Measurements from ENCODE around the gene SFSWAP. TPM values are rescaled to one million over a fixed set of nuclear protein-coding genes. Genes with fewer than 3 reads are reported as not detected.
"Not testable (repeated sequence)": the region's sequence is repeated elsewhere in the genome, so short reads cannot be mapped to it uniquely, and the experiment has no call there.

SFSWAP gene
- total RNA-seq, 1 donor from 2014 or later: 46.9 TPM

GRCh38 chr12:131675126-131676080 is 35.5 kb upstream of the SFSWAP start:
- ATAC-seq (no peak), DNase-seq (no peak)
- Histone ChIP-seq H3K27me3 (ENCODE audit: low read depth) (peaks cover 6% of the 10 kb centered on the region), H3K9me3 (no peaks in the 10 kb centered on the region), H3K4me1 (no peaks in the 10 kb centered on the region), H3K36me3 (no peaks in the 10 kb centered on the region), H3K27ac (no peak overlapping the region), H3K4me3 (no peak overlapping the region)
- intact Hi-C loops (cut with DNase I): no loop called here
- no peak for TF ChIP-seq CTCF (IDR thresholded peaks at IDR 0.05)

GRCh38 chr12:131676544-131676943 is 34.3 kb upstream of the SFSWAP start:
- no peak for DNase-seq
- no peak overlapping the region for H3K27ac ChIP-seq
- ATAC-seq: no peak
- no peaks in the 10 kb centered on the region for H3K36me3 ChIP-seq
- peaks cover 5% of the 10 kb centered on the region for H3K27me3 ChIP-seq (ENCODE audit: low read depth)
- intact Hi-C loops (cut with DNase I): no loop called here
- H3K4me1 ChIP-seq: no peaks in the 10 kb centered on the region
- no peak for TF ChIP-seq CTCF (IDR thresholded peaks at IDR 0.05)
- no peaks in the 10 kb centered on the region for H3K9me3 ChIP-seq
- no peak overlapping the region for H3K4me3 ChIP-seq

DNA sequence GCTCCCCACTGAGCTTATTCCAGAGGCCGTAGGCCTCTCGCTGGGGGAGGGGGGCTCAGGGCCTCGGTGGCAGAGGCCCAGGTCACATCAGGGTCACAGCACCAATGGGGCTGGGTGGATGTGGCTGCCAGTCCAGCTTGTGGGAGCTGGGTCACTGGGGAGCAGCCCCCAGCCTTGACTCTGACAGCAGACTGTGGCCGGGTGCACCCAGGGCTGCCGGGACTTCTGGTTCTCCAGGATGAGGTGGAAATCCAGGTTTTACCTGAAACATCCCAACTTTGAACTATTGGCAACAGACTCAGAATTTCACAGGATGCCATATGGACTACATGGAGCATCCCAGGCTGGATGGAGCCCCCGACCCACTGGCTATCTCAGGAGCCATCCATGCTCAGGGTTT is 33.8 kb upstream of the SFSWAP start:
- DNase-seq; H3K27ac ChIP-seq; H3K27me3 ChIP-seq (ENCODE audit: low read depth); intact Hi-C loops (cut with DNase I); H3K4me3 ChIP-seq; H3K36me3 ChIP-seq; H3K9me3 ChIP-seq; ATAC-seq; H3K4me1 ChIP-seq: not testable (repeated sequence)

- no peak for DNase-seq
Observed at GRCh38 chr12:131677699-131678098, 33.2 kb upstream of the SFSWAP start.

DNA sequence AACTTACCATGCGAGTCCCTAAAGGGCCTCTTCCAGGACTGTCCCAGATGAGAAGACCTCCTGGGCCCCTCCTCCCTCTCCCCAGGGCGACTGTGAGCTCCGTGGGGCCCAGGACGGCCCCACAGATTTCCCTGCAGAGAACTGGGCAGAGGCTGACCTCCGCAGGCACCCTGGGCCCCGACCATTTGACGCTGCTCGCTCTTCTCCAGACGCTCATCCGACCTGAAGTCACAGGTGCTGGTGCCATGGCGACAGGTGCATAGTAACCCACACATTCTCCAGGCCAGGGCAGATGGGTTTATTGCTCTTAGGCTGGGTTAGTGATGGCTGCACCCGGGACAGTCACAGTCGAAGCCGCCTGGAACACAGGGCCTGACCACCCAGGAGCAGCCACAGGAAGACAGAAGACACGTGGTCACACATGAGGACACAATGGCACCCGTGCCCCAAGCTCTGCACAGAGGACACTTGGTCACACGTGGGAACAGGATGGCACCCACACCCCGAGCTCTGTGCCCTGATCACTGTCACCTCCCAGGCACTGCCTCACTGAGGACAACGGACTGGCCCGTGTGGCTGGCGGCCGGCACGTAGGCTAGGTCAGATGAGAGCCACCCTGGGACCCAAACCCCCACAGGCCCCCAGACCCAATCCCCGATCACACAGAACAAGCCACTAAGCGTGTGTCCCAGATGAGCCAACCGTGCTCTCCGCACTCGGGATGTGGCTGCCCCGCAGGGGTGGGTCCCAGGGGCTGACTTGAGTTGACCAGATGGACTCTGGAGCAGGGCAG is 32.3 kb upstream of the SFSWAP start:
- H3K27me3 ChIP-seq (ENCODE audit: low read depth); intact Hi-C loops (cut with DNase I); H3K4me3 ChIP-seq; ATAC-seq; H3K27ac ChIP-seq; H3K9me3 ChIP-seq; H3K4me1 ChIP-seq; DNase-seq; H3K36me3 ChIP-seq: not testable (repeated sequence)

More at GRCh38 chr12:131677699-131678098, 33.2 kb upstream of the SFSWAP start:
- Histone ChIP-seq H3K4me1 (no peaks in the 10 kb centered on the region), H3K36me3 (no peaks in the 10 kb centered on the region), H3K4me3 (no peak overlapping the region), H3K27ac (no peak overlapping the region), H3K27me3 (ENCODE audit: low read depth) (peaks cover 5% of the 10 kb centered on the region), H3K9me3 (no peaks in the 10 kb centered on the region)
- no peak for ATAC-seq
- no peak for TF ChIP-seq CTCF (IDR thresholded peaks at IDR 0.05)
- intact Hi-C loops (cut with DNase I): no loop called here

DNA sequence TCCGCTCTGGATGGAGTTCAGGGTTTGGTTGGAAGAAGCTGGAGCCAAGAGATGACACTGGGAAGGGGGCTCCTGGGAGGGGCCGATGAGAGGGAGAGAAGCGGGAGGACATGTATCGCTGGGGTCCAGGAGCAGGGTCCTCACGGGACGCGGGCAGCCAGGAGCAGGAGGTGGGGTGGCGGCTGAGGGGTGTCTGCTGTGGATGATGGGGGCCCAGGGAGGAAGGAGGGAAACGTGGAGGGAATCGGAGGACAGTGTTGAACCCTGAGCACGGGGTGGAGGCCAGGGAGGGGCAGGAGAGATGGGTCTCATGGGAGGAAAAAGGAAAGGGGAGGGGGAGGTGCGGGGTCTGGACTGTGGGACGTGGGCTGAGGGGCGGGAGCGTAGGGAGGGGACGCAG is 31.7 kb upstream of the SFSWAP start:
- H3K27me3 ChIP-seq (ENCODE audit: low read depth); DNase-seq; H3K27ac ChIP-seq; H3K4me3 ChIP-seq; H3K9me3 ChIP-seq; ATAC-seq; H3K4me1 ChIP-seq; intact Hi-C loops (cut with DNase I); H3K36me3 ChIP-seq: not testable (repeated sequence)

DNA sequence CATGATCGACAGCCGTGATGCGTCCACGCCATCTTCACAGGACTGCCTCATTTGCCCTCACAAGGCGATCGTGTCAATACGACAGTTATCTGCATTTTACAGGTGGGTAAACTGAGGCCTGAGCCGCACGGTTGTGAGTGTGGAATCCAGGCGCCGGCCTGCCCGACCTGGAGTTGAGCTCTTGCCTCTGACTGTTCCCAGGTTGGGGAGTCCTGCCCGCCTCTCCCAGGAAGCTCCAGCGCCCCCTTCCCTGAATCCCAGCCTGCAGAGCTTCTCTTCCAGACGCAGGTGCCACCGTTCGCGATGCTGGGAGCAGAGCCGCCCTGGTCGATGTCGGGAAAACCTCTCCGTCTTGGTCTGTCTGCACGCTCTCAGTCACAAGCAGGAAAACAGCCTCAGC is 31.1 kb upstream of the SFSWAP start:
- H3K4me1 ChIP-seq; H3K9me3 ChIP-seq; H3K27me3 ChIP-seq (ENCODE audit: low read depth); ATAC-seq; H3K4me3 ChIP-seq; H3K36me3 ChIP-seq; DNase-seq; intact Hi-C loops (cut with DNase I); H3K27ac ChIP-seq: not testable (repeated sequence)

DNA sequence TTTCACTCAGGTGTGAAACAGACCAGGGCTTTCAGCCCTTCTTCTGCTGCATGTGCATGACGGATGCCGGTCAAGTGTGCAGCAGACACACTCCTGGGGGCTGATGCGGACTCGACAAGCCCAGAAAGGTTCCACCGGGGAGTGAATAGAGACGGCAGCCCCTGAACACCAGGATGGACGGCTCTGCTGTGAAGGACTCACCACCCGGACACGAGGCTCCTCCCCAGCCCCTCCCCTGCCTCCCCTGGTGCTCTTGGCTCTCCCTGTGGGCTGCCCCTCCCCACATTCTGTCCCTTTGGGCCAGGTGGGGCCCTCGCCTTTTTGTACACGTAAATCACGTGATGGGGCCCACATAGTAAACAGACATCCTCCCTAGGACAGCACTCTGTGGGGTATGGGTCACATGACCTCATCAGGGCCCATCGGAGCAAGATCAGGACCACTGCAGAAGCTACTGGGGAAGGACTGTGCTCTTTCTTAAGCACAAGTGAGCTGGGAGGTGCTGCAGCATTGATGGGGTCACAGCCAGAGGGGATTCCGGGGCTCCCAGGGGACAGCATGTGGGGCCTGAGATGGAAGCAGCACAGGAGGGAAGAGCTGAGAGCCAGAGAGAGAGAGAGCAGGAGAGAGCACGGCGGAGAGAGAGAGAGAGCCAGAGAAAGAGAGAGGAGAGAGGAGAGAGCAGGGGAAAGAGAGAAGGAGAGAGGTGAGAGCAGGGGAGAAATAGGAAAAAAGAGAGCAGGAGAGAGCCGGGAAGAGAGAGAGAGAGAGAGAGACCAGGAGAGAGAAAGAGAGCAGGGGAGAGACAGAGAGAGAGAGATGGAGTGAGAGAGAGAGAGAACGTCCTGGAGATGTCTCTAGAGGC is 30.3 kb upstream of the SFSWAP start:
- intact Hi-C loops (cut with DNase I); H3K36me3 ChIP-seq; H3K9me3 ChIP-seq; H3K27ac ChIP-seq; H3K4me1 ChIP-seq; H3K27me3 ChIP-seq (ENCODE audit: low read depth); DNase-seq; H3K4me3 ChIP-seq; ATAC-seq: not testable (repeated sequence)
